ENCODE results near the gene DAPK1. TPM values are rescaled to one million over a fixed set of nuclear protein-coding genes. Genes with fewer than 3 reads are reported as not detected.

The DAPK1 gene
- total and polyA plus RNA-seq, 2 donors (not counting 1 experiment from before 2014, with no cell fraction given), result 1.7 to 2.8 TPM

- no CpG with 5 or more reads among the region's 5 CpGs for WGBS (ENCODE audit: insufficient coverage)
- ATAC-seq (ENCODE audit: low read depth) (no peak), DNase-seq (no peak)
- no peaks in the 10 kb centered on the region for H3K27me3 Mint-ChIP-seq
- Histone ChIP-seq H3K4me1 (ENCODE audit: control insufficient read depth in 2 of 2, insufficient read depth in 2 of 2, low read length in 2 of 2) (no peaks in the 10 kb centered on the region), H3K36me3 (replicated peaks in 1 of 2; ENCODE audit: control extremely low read depth in 1 of 2, control insufficient read depth in 1 of 2, extremely low read depth in 1 of 2, insufficient read depth in 2 of 2, low read length in 1 of 2) (no peaks in the 10 kb centered on the region), H3K4me2 (replicated peaks; ENCODE audit: low read depth, low read length, poor library complexity, severe bottlenecking) (no peak overlapping the region), H4K20me1 (ENCODE audit: control insufficient read depth, insufficient read depth, low read length, poor library complexity, severe bottlenecking) (no peaks in the 10 kb centered on the region), H3K27me3 (replicated peaks in 1 of 4; ENCODE audit: control extremely low read depth in 1 of 4, control insufficient read depth in 3 of 4, insufficient read depth in 4 of 4, low read length in 3 of 4) (no peaks in the 10 kb centered on the region), H3K79me2 (ENCODE audit: control insufficient read depth, insufficient read depth, low read length) (no peaks in the 10 kb centered on the region), H3K9ac (ENCODE audit: low read length) (no peak overlapping the region), H3K27ac (ENCODE audit: low read length in 2 of 2) (no peak overlapping the region), H2AFZ (ENCODE audit: insufficient read depth, low read depth, low read length, poor library complexity, severe bottlenecking) (no peak overlapping the region), H3K4me3 (ENCODE audit: control extremely low read depth in 1 of 5, extremely low read depth in 1 of 5, insufficient read depth in 1 of 5, low read depth in 2 of 5, low read length in 4 of 5) (no peak overlapping the region), H3K9me3 (ENCODE audit: control extremely low read depth in 1 of 3, control insufficient read depth in 2 of 3, insufficient read depth in 1 of 3, low read length in 2 of 3) (peaks cover 0 to 10% (median 0%) of the 10 kb centered on the region in 3 donors)
- no peaks in the 10 kb centered on the region for H3K4me1 Mint-ChIP-seq
- no peak overlapping the region for H3K27ac Mint-ChIP-seq
- POLR2A ChIA-PET, result no interaction called here
- CTCF ChIA-PET, result no interaction called here
- intact Hi-C loops (cut with micrococcal nuclease), result no loop called here
- TF ChIP-seq EZH2 (IDR thresholded peaks at IDR 0.05; ENCODE audit: borderline replicate concordance, insufficient read depth, low read depth, low read length, poor library complexity, severe bottlenecking) (no peak), CTCF (IDR thresholded peaks at IDR 0.05) (no peak)
- no peaks in the 10 kb centered on the region for H3K9me3 Mint-ChIP-seq (ENCODE audit: insufficient read depth)
- H3K4me3 Mint-ChIP-seq, result no peak overlapping the region
These were observed 210.9 kb downstream of the DAPK1 start for GRCh38 chr9:87708546-87708945.

- Mint-ChIP-seq H3K27ac (no peak overlapping the region), H3K4me1 (no peaks in the 10 kb centered on the region), H3K27me3 (no peaks in the 10 kb centered on the region), H3K9me3 (ENCODE audit: insufficient read depth) (no peaks in the 10 kb centered on the region), H3K4me3 (no peak overlapping the region)
- Histone ChIP-seq H3K9me3 (ENCODE audit: control extremely low read depth in 1 of 3, control insufficient read depth in 2 of 3, insufficient read depth in 1 of 3, low read length in 2 of 3) (peaks cover 0 to 10% (median 0%) of the 10 kb centered on the region in 3 donors), H2AFZ (ENCODE audit: insufficient read depth, low read depth, low read length, poor library complexity, severe bottlenecking) (no peak overlapping the region), H3K4me1 (ENCODE audit: control insufficient read depth in 2 of 2, insufficient read depth in 2 of 2, low read length in 2 of 2) (no peaks in the 10 kb centered on the region), H3K9ac (ENCODE audit: low read length) (no peak overlapping the region), H3K4me3 (ENCODE audit: control extremely low read depth in 1 of 5, extremely low read depth in 1 of 5, insufficient read depth in 1 of 5, low read depth in 2 of 5, low read length in 4 of 5) (no peak overlapping the region), H3K27ac (ENCODE audit: low read length in 2 of 2) (no peak overlapping the region), H3K27me3 (replicated peaks in 1 of 4; ENCODE audit: control extremely low read depth in 1 of 4, control insufficient read depth in 3 of 4, insufficient read depth in 4 of 4, low read length in 3 of 4) (no peaks in the 10 kb centered on the region), H4K20me1 (ENCODE audit: control insufficient read depth, insufficient read depth, low read length, poor library complexity, severe bottlenecking) (no peaks in the 10 kb centered on the region), H3K79me2 (ENCODE audit: control insufficient read depth, insufficient read depth, low read length) (no peaks in the 10 kb centered on the region), H3K4me2 (replicated peaks; ENCODE audit: low read depth, low read length, poor library complexity, severe bottlenecking) (no peak overlapping the region), H3K36me3 (replicated peaks in 1 of 2; ENCODE audit: control extremely low read depth in 1 of 2, control insufficient read depth in 1 of 2, extremely low read depth in 1 of 2, insufficient read depth in 2 of 2, low read length in 1 of 2) (no peaks in the 10 kb centered on the region)
- 75% methylated on average over 6 of the region's 7 CpGs for WGBS (ENCODE audit: insufficient coverage)
- ChIA-PET POLR2A (no interaction called here), CTCF (interaction anchor here (0.6 kb wide), 1 partner anchor 447 kb away, joined by 3 read pairs; no protein-coding TSS in a partner anchor)
- TF ChIP-seq CTCF (IDR thresholded peaks at IDR 0.05) (no peak), EZH2 (IDR thresholded peaks at IDR 0.05; ENCODE audit: borderline replicate concordance, insufficient read depth, low read depth, low read length, poor library complexity, severe bottlenecking) (no peak)
- DNase-seq (no peak), ATAC-seq (ENCODE audit: low read depth) (no peak)
- intact Hi-C loops (cut with micrococcal nuclease), result no loop called here
These were observed 211.5 kb downstream of the DAPK1 start for GRCh38 chr9:87708986-87709728.
